Activated T-cell treated with anti-CD3 and anti-CD28 coated beads, Interleukin-2, amount 50 U/mL, for 72 hours (primary cell): ENCODE measurements around the gene SNAPC4. TPM values are rescaled to one million over a fixed set of nuclear protein-coding genes. Genes with fewer than 3 reads are reported as not detected.
A peak's percentile ranks its signal among the peaks of the same experiment; 100 is the strongest.
"Not testable (repeated sequence)": the region's sequence is repeated elsewhere in the genome, so short reads cannot be mapped to it uniquely, and the experiment has no call there.

ENCODE experiments used
- ATAC-seq, 2 donors: fragments of 150-1000 bp; cut with Tn5 transposase; replicated peaks in 1 of 2; 2 replicates each; pipeline ENCODE4 v1.10.0; 2021; ENCODE audit warnings: moderate library complexity in 2 of 2, mild to moderate bottlenecking in 1 of 2
- DNase-seq, 2 donors: peaks; one replicate each; pipeline ENCODE4 v3.0.0; 2021 to 2022; ENCODE audit warnings: mixed read lengths in 1 of 2
- H3K27ac Mint-ChIP-seq: one replicate; pipeline ENCODE4 v1.8.0; 2022; ENCODE audit warnings: mild to moderate bottlenecking, moderate library complexity, mixed read lengths
- H3K27me3 Mint-ChIP-seq: one replicate; pipeline ENCODE4 v1.8.0; 2022; ENCODE audit warnings: low read depth, mixed read lengths
- H3K36me3 Mint-ChIP-seq, 2 donors: one replicate each; pipeline ENCODE4 v1.8.0; 2022; ENCODE audit warnings: mixed read lengths in 2 of 2, mild to moderate bottlenecking in 1 of 2; ENCODE audit not compliant: insufficient read depth in 2 of 2
- H3K4me1 Mint-ChIP-seq: one replicate; pipeline ENCODE4 v1.8.0; 2022; ENCODE audit warnings: low read depth, mixed read lengths
- H3K4me3 Mint-ChIP-seq, 2 donors: one replicate each; pipeline ENCODE4 v1.8.0; 2022; ENCODE audit warnings: mild to moderate bottlenecking in 2 of 2, mixed read lengths in 2 of 2, moderate library complexity in 2 of 2
- H3K9me3 Mint-ChIP-seq, 2 donors: one replicate each; pipeline ENCODE4 v1.8.0; 2022; ENCODE audit warnings: mixed read lengths in 2 of 2
- total RNA-seq, 2 donors: library from RNA; stranded (reverse); gene quantifications; one replicate each; pipeline ENCODE4 v1.2.3, GENCODE V29; 2022

SNAPC4 gene
- total RNA-seq, 2 donors from 2014 or later, result 10.9 to 14.3 TPM

- no peak overlapping the region for H3K4me3 Mint-ChIP-seq
- H3K27me3 Mint-ChIP-seq, result no peaks in the 10 kb centered on the region
- no peak overlapping the region for H3K27ac Mint-ChIP-seq
- no peaks in the 10 kb centered on the region for H3K9me3 Mint-ChIP-seq
- ATAC-seq, result no peak
- no peak for DNase-seq
- peaks cover 0 to 1% of the 10 kb centered on the region in 2 donors for H3K36me3 Mint-ChIP-seq
- peaks cover 14% of the 10 kb centered on the region for H3K4me1 Mint-ChIP-seq
Measured at GRCh38 chr9:136429075-136429628, 29.2 kb upstream of the SNAPC4 start.

DNA sequence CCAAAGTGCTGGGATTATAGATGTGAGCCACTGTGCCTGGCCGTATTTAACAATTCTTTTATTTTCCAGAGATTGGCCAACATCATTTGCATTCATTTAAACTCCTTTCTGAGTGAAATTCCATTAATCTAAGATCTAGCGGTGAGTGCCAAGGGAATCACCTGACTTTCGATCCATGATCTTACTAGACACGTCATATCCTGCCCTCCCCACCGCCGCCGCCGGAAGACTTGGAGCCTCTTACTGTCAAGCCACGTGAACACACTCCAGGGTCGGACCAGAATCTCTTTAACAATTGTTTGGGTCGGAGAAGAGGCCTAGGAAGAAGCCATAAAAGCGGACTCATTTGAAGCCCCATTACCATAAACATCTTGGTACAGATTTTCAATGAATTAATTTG is 26.8 kb upstream of the SNAPC4 start:
- peaks cover 1 to 3% of the 10 kb centered on the region in 2 donors for H3K36me3 Mint-ChIP-seq
- no peak for DNase-seq
- no peaks in the 10 kb centered on the region for H3K27me3 Mint-ChIP-seq
- H3K9me3 Mint-ChIP-seq, result no peaks in the 10 kb centered on the region
- H3K27ac Mint-ChIP-seq, result no peak overlapping the region
- no peak for ATAC-seq
- H3K4me3 Mint-ChIP-seq, result no peak overlapping the region
- peaks cover 14% of the 10 kb centered on the region for H3K4me1 Mint-ChIP-seq

DNA sequence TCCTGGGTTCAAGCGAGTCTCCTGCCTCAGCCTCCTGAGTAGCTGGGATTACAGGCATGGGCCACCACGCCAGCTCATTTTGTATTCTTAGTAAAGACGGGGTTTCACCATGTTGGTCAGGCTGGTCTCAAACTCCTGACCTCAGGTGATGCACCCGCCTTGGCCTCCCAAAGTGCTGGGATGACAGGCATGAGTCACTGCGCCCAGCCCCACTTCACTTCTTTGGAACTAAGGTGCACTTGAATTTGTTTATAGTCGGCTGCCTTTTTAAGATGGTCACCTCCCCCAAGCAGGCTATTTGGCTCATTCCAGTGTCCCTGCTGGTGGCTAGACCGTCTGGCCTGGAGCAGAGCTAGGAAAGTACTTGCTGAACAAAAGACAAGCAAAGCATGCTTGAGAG is 25.4 kb upstream of the SNAPC4 start:
- ATAC-seq (peak; percentile 20 to 34), DNase-seq (peak in 1 of 2 donors; percentile 30)
- not testable (repeated sequence) for H3K4me3 Mint-ChIP-seq, H3K9me3 Mint-ChIP-seq, H3K27me3 Mint-ChIP-seq, H3K27ac Mint-ChIP-seq, H3K36me3 Mint-ChIP-seq
- peaks cover 14% of the 10 kb centered on the region for H3K4me1 Mint-ChIP-seq

GRCh38 chr9:136424750-136425362 is 24.9 kb upstream of the SNAPC4 start:
- H3K9me3 Mint-ChIP-seq, result no peaks in the 10 kb centered on the region
- H3K4me1 Mint-ChIP-seq, result peaks cover 14% of the 10 kb centered on the region
- no peak overlapping the region for H3K27ac Mint-ChIP-seq
- DNase-seq (no peak), ATAC-seq (peak; percentile 3 to 5)
- no peak overlapping the region for H3K4me3 Mint-ChIP-seq
- peaks cover 1 to 3% of the 10 kb centered on the region in 2 donors for H3K36me3 Mint-ChIP-seq
- H3K27me3 Mint-ChIP-seq, result no peaks in the 10 kb centered on the region

GRCh38 chr9:136423432-136424146 is 23.6 kb upstream of the SNAPC4 start:
- peaks cover 1 to 5% of the 10 kb centered on the region in 2 donors for H3K36me3 Mint-ChIP-seq
- ATAC-seq (no peak), DNase-seq (no peak)
- no peak overlapping the region for H3K27ac Mint-ChIP-seq
- H3K4me3 Mint-ChIP-seq, result no peak overlapping the region
- H3K9me3 Mint-ChIP-seq, result no peaks in the 10 kb centered on the region
- H3K27me3 Mint-ChIP-seq, result no peaks in the 10 kb centered on the region
- peaks cover 14% of the 10 kb centered on the region for H3K4me1 Mint-ChIP-seq

GRCh38 chr9:136422876-136423275 is 22.9 kb upstream of the SNAPC4 start:
- no peaks in the 10 kb centered on the region for H3K9me3 Mint-ChIP-seq
- DNase-seq (no peak), ATAC-seq (no peak)
- H3K27me3 Mint-ChIP-seq, result no peaks in the 10 kb centered on the region
- H3K4me1 Mint-ChIP-seq, result peaks cover 14% of the 10 kb centered on the region
- peaks cover 1 to 5% of the 10 kb centered on the region in 2 donors for H3K36me3 Mint-ChIP-seq
- no peak overlapping the region for H3K27ac Mint-ChIP-seq
- H3K4me3 Mint-ChIP-seq, result no peak overlapping the region

GRCh38 chr9:136421791-136422190 is 21.8 kb upstream of the SNAPC4 start:
- H3K27me3 Mint-ChIP-seq, result no peaks in the 10 kb centered on the region
- ATAC-seq, result no peak
- H3K36me3 Mint-ChIP-seq, result peaks cover 1 to 11% of the 10 kb centered on the region in 2 donors
- no peak overlapping the region for H3K4me3 Mint-ChIP-seq
- DNase-seq, result no peak
- peaks cover 14% of the 10 kb centered on the region for H3K4me1 Mint-ChIP-seq
- no peaks in the 10 kb centered on the region for H3K9me3 Mint-ChIP-seq
- H3K27ac Mint-ChIP-seq, result no peak overlapping the region

GRCh38 chr9:136419092-136419420 is 19.1 kb upstream of the SNAPC4 start:
- Mint-ChIP-seq H3K9me3 (no peaks in the 10 kb centered on the region), H3K27me3 (no peaks in the 10 kb centered on the region), H3K4me3 (no peak overlapping the region), H3K27ac (no peak overlapping the region), H3K36me3 (peaks cover 0 to 11% of the 10 kb centered on the region in 2 donors), H3K4me1 (no peaks in the 10 kb centered on the region)
- no peak for ATAC-seq
- no peak for DNase-seq

GRCh38 chr9:136418182-136419091 is 18.5 kb upstream of the SNAPC4 start:
- Mint-ChIP-seq H3K36me3 (peaks cover 0 to 14% of the 10 kb centered on the region in 2 donors), H3K27ac (no peak overlapping the region), H3K27me3 (no peaks in the 10 kb centered on the region), H3K4me1 (peaks cover 5% of the 10 kb centered on the region), H3K4me3 (no peak overlapping the region), H3K9me3 (no peaks in the 10 kb centered on the region)
- DNase-seq, result no peak
- no peak for ATAC-seq

- H3K4me3 Mint-ChIP-seq, result no peak overlapping the region
- no peak overlapping the region for H3K27ac Mint-ChIP-seq
- peaks cover 0 to 16% of the 10 kb centered on the region in 2 donors for H3K36me3 Mint-ChIP-seq
- H3K27me3 Mint-ChIP-seq, result no peaks in the 10 kb centered on the region
- no peaks in the 10 kb centered on the region for H3K9me3 Mint-ChIP-seq
- peaks cover 19% of the 10 kb centered on the region for H3K4me1 Mint-ChIP-seq
- ATAC-seq (no peak), DNase-seq (no peak)
Measured at GRCh38 chr9:136416914-136417313, 16.9 kb upstream of the SNAPC4 start.

DNA sequence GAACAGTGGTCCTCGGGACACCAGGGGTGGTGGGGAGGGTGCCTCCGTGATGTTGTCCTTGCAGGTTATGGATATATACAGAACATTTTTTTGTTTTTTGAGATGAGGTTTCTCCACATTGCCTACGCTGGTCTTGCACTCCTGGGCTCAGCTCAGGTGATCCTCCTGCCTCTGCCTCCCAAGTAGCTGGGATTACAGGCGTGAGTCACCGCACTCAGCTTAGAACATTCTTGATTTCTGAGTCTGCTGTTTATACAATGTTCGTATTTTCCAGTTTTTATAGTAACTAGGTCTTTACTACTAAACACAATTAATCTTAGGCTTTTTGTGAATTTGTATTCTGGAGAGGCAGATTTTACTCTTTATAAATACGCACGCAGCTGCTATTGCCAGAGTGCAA is 16.5 kb upstream of the SNAPC4 start:
- H3K4me3 Mint-ChIP-seq, result no peak overlapping the region
- H3K27ac Mint-ChIP-seq, result no peak overlapping the region
- peaks cover under 1 to 16% of the 10 kb centered on the region in 2 donors for H3K36me3 Mint-ChIP-seq
- ATAC-seq (no peak), DNase-seq (no peak)
- no peaks in the 10 kb centered on the region for H3K27me3 Mint-ChIP-seq
- H3K9me3 Mint-ChIP-seq, result no peaks in the 10 kb centered on the region
- peaks cover 23% of the 10 kb centered on the region for H3K4me1 Mint-ChIP-seq

- H3K27ac Mint-ChIP-seq, result no peak overlapping the region
- peaks cover 2 to 20% of the 10 kb centered on the region in 2 donors for H3K36me3 Mint-ChIP-seq
- H3K4me3 Mint-ChIP-seq, result no peak overlapping the region
- DNase-seq, result no peak
- ATAC-seq, result no peak
- H3K9me3 Mint-ChIP-seq, result no peaks in the 10 kb centered on the region
- H3K4me1 Mint-ChIP-seq, result peaks cover 50% of the 10 kb centered on the region
- H3K27me3 Mint-ChIP-seq, result no peaks in the 10 kb centered on the region
Measured at GRCh38 chr9:136412962-136413361, 13.0 kb upstream of the SNAPC4 start.

GRCh38 chr9:136411378-136411777 is 11.4 kb upstream of the SNAPC4 start:
- Mint-ChIP-seq H3K4me1 (peaks cover 59% of the 10 kb centered on the region), H3K9me3 (no peaks in the 10 kb centered on the region), H3K4me3 (peak overlapping the region; percentile 94 to 96), H3K36me3 (peaks cover 5 to 22% of the 10 kb centered on the region in 2 donors), H3K27me3 (no peaks in the 10 kb centered on the region), H3K27ac (peak overlapping the region; percentile 83)
- DNase-seq (no peak), ATAC-seq (no peak)
